Neural cell (in vitro differentiated cells): ENCODE measurements around the gene MTOR. TPM values are rescaled to one million over a fixed set of nuclear protein-coding genes. Genes with fewer than 3 reads are reported as not detected.

Experiments
- H2AFZ ChIP-seq: fragments of 200-600, 300-800 bp; sonication (generic), shearing (Covaris generic); 2 replicates; pipeline ENCODE4 v1.6.0; 2014; ENCODE audit warnings: low read depth, mild to moderate bottlenecking, antibody characterized with exemption, low read length, moderate library complexity
- H3F3A ChIP-seq: fragments of 200-600 bp; shearing (Covaris generic); 2 replicates; pipeline ENCODE4 v1.6.1; 2016; ENCODE audit warnings: mild to moderate bottlenecking, moderate library complexity, mixed read lengths, antibody characterized with exemption, low read length; ENCODE audit not compliant: insufficient read depth, poor library complexity, severe bottlenecking
- H3K27ac ChIP-seq: fragments of 200-600, 300-800 bp; sonication (generic), shearing (Covaris generic); 2 replicates; pipeline ENCODE4 v1.5.1; 2014; ENCODE audit warnings: mild to moderate bottlenecking, low read length, moderate library complexity
- H3K27me3 ChIP-seq: fragments of 300-800, 200-600 bp; sonication (generic), shearing (Covaris generic); 2 replicates; pipeline ENCODE4 v1.6.0; 2014; ENCODE audit warnings: mild to moderate bottlenecking, low read depth, low read length, moderate library complexity; ENCODE audit not compliant: insufficient read depth
- H3K36me3 ChIP-seq: fragments of 300-800, 200-600 bp; sonication (generic), shearing (Covaris generic); 2 replicates; pipeline ENCODE4 v1.5.1; 2014; ENCODE audit warnings: mild to moderate bottlenecking, antibody characterized with exemption, low read length, moderate library complexity; ENCODE audit not compliant: insufficient read depth
- H3K4me2 ChIP-seq: fragments of 300-800, 200-600 bp; sonication (generic), shearing (Covaris generic); 2 replicates; pipeline ENCODE4 v1.6.0; 2014; ENCODE audit warnings: mild to moderate bottlenecking, low read length
- H3K4me3 ChIP-seq: fragments of 300-800, 200-600 bp; sonication (generic), shearing (Covaris generic); 2 replicates; pipeline ENCODE4 v1.5.1; 2014; ENCODE audit warnings: mild to moderate bottlenecking, low read length, moderate library complexity
- H3K79me2 ChIP-seq: fragments of 200-600 bp; shearing (Covaris generic); replicated peaks from 2 replicates; pipeline ENCODE4 v1.6.0; 2014; ENCODE audit warnings: mild to moderate bottlenecking, low read length, moderate library complexity; ENCODE audit not compliant: insufficient read depth
- H3K9ac ChIP-seq: fragments of 300-800, 200-600 bp; sonication (generic), shearing (Covaris generic); 2 replicates; pipeline ENCODE4 v1.6.1; 2016; ENCODE audit warnings: mild to moderate bottlenecking, low read length, mixed read lengths
- H3K9me2 ChIP-seq: fragments of 200-600 bp; shearing (Covaris generic); 2 replicates; pipeline ENCODE4 v1.6.1; 2016; ENCODE audit warnings: mild to moderate bottlenecking, low read length, mixed read lengths; ENCODE audit not compliant: insufficient read depth
- H3K9me3 ChIP-seq: fragments of 200-600, 300-800 bp; sonication (generic), shearing (Covaris generic); 2 replicates; pipeline ENCODE4 v1.6.1; 2016; ENCODE audit warnings: mild to moderate bottlenecking, mixed run types, low read length, moderate library complexity, mixed read lengths
- H4K20me1 ChIP-seq: fragments of 200-600 bp; shearing (Covaris generic); 2 replicates; pipeline ENCODE4 v1.6.1; 2016; ENCODE audit warnings: mild to moderate bottlenecking, mixed run types; ENCODE audit not compliant: insufficient read depth
- CTCF ChIP-seq: fragments of 450-650 bp; IDR thresholded peaks from 2 replicates; pipeline ENCODE4 v1.5.1; 2014; ENCODE audit warnings: antibody characterized with exemption, mild to moderate bottlenecking, moderate library complexity; ENCODE audit not compliant: poor library complexity, severe bottlenecking
- EP300 ChIP-seq: fragments of 450-650 bp; conservative IDR thresholded peaks from 2 replicates; pipeline ENCODE4 v1.6.1; 2014; ENCODE audit warnings: antibody characterized with exemption, mild to moderate bottlenecking, moderate library complexity; ENCODE audit not compliant: poor library complexity, severe bottlenecking
- EZH2 ChIP-seq: fragments of 200-600, 300-800 bp; shearing (Covaris generic), sonication (generic); IDR thresholded peaks from 2 replicates; pipeline ENCODE4 v1.6.1; 2014; ENCODE audit warnings: antibody characterized with exemption, low read length, borderline replicate concordance, mild to moderate bottlenecking; ENCODE audit not compliant: insufficient read depth, poor library complexity, severe bottlenecking
- MXI1 ChIP-seq: fragments of 450-650 bp; conservative IDR thresholded peaks from 2 replicates; pipeline ENCODE4 v1.6.1; 2014; ENCODE audit warnings: antibody characterized with exemption, mild to moderate bottlenecking; ENCODE audit not compliant: poor library complexity, severe bottlenecking
- POLR2AphosphoS5 ChIP-seq: IDR thresholded peaks from 2 replicates; pipeline ENCODE4 v1.6.1; 2012
- RAD21 ChIP-seq: fragments of 450-650 bp; conservative IDR thresholded peaks from 2 replicates; pipeline ENCODE4 v1.6.1; 2014; ENCODE audit warnings: antibody characterized with exemption, mild to moderate bottlenecking, moderate library complexity
- SMC3 ChIP-seq: fragments of 450-650 bp; conservative IDR thresholded peaks from 2 replicates; pipeline ENCODE4 v1.6.1; 2014; ENCODE audit warnings: antibody characterized with exemption, mild to moderate bottlenecking, moderate library complexity; ENCODE audit not compliant: poor library complexity
- TAF1 ChIP-seq: IDR thresholded peaks from 2 replicates; pipeline ENCODE4 v1.6.1; 2012; ENCODE audit warnings: low read depth
- polyA plus RNA-seq: library from polyadenylated mRNA; depleted of rRNA; stranded (reverse); fragments of >200 nt; gene quantifications from 2 replicates; pipeline ENCODE4 v1.2.3, GENCODE V29; 2014
- TF ChIP-seq, protein P1 (sequence below): IDR thresholded peaks from 2 replicates; pipeline ENCODE4 v1.6.1; 2012; ENCODE audit warnings: borderline replicate concordance

MTOR gene
- polyA plus RNA-seq, 1 donor from 2014 or later: 41.2 TPM

GRCh38 chr1:11100149-11100493, 162.2 kb downstream of the MTOR start:
- no peaks in the 10 kb centered on the region for H4K20me1 ChIP-seq
- H2AFZ ChIP-seq: peak overlapping the region; percentile 85
- peak overlapping the region; percentile 91 for H3K9ac ChIP-seq
- H3F3A ChIP-seq: no peaks in the 10 kb centered on the region
- TF ChIP-seq CTCF (no peak), EZH2 (no peak), SMC3 (no peak), POLR2AphosphoS5 (no peak), EP300 (no peak), MXI1 (no peak), RAD21 (no peak), TAF1 (no peak)
- TF ChIP-seq, protein P1, sequence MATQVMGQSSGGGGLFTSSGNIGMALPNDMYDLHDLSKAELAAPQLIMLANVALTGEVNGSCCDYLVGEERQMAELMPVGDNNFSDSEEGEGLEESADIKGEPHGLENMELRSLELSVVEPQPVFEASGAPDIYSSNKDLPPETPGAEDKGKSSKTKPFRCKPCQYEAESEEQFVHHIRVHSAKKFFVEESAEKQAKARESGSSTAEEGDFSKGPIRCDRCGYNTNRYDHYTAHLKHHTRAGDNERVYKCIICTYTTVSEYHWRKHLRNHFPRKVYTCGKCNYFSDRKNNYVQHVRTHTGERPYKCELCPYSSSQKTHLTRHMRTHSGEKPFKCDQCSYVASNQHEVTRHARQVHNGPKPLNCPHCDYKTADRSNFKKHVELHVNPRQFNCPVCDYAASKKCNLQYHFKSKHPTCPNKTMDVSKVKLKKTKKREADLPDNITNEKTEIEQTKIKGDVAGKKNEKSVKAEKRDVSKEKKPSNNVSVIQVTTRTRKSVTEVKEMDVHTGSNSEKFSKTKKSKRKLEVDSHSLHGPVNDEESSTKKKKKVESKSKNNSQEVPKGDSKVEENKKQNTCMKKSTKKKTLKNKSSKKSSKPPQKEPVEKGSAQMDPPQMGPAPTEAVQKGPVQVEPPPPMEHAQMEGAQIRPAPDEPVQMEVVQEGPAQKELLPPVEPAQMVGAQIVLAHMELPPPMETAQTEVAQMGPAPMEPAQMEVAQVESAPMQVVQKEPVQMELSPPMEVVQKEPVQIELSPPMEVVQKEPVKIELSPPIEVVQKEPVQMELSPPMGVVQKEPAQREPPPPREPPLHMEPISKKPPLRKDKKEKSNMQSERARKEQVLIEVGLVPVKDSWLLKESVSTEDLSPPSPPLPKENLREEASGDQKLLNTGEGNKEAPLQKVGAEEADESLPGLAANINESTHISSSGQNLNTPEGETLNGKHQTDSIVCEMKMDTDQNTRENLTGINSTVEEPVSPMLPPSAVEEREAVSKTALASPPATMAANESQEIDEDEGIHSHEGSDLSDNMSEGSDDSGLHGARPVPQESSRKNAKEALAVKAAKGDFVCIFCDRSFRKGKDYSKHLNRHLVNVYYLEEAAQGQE: no peak
- no peaks in the 10 kb centered on the region for H3K9me3 ChIP-seq
- no peaks in the 10 kb centered on the region for H3K27me3 ChIP-seq
- peaks cover 19% of the 10 kb centered on the region for H3K79me2 ChIP-seq
- H3K4me2 ChIP-seq: no peak overlapping the region
- peak overlapping the region; percentile 96 for H3K4me3 ChIP-seq
- H3K27ac ChIP-seq: peak overlapping the region; percentile 75
- H3K9me2 ChIP-seq: no peaks in the 10 kb centered on the region
- H3K36me3 ChIP-seq: no peaks in the 10 kb centered on the region

- no peaks in the 10 kb centered on the region for H4K20me1 ChIP-seq
- peak within 1 kb of the TSS; percentile 91 for H3K9ac ChIP-seq
- peak within 1 kb of the TSS; percentile 92 for H3K4me2 ChIP-seq
- peak; percentile 85 for TF ChIP-seq POLR2AphosphoS5
- no peak for TF ChIP-seq EP300
- TF ChIP-seq EZH2: no peak
- TF ChIP-seq RAD21: peak; percentile 10
- TF ChIP-seq, protein P1: peak; percentile 94
- TF ChIP-seq SMC3: peak; percentile 17
- TF ChIP-seq CTCF: no peak
- peak; percentile 86 for TF ChIP-seq MXI1
- TF ChIP-seq TAF1: peak; percentile 11
- H3K36me3 ChIP-seq: no peaks in the 10 kb centered on the region
- H3K79me2 ChIP-seq: peaks cover 19% of the 10 kb centered on the region
- peak within 1 kb of the TSS; percentile 96 for H3K4me3 ChIP-seq
- H3K27ac ChIP-seq: peak within 1 kb of the TSS; percentile 75
- no peaks in the 10 kb centered on the region for H3K9me3 ChIP-seq
- H2AFZ ChIP-seq: peak within 1 kb of the TSS; percentile 90
- no peaks in the 10 kb centered on the region for H3F3A ChIP-seq
- no peaks in the 10 kb centered on the region for H3K27me3 ChIP-seq
- H3K9me2 ChIP-seq: no peaks in the 10 kb centered on the region
Measured at GRCh38 chr1:11099310-11100148, 162.8 kb downstream of the MTOR start, which contains the start of gene EXOSC10. TSS of gene EXOSC10 (minus strand) at chr1:11099869. CDS start at chr1:11099831, 38 bp downstream.
